GM12872 (cell line): ENCODE results near the gene KCNJ6.

Experiments
- TF ChIP-seq, protein P1 (sequence below): IDR thresholded peaks from 3 replicates; pipeline ENCODE4 v1.5.1; 2011; ENCODE audit warnings: low read depth, mild to moderate bottlenecking, low read length, moderate library complexity; ENCODE audit not compliant: insufficient read depth

The KCNJ6 gene

DNA sequence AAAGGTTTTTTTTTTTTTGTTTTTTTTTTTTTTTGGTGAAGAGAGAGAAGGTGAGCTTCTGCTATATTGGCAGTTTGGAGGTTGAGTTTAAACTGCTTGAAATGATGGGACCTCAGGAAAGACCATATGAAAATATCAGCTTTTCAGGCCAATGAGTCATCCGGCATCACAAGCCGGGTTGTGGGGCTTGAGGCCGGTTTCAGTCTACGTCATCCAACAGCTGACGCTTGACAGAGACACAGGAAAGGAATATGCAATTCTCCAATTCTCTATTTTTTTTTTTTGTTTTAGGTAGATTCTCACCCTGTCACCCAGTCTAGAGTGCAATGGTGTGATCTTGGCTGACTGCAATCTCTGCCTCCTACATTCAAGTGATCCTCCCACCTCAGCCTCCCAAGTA, 52.4 kb downstream of the KCNJ6 start:
- TF ChIP-seq, protein P1, sequence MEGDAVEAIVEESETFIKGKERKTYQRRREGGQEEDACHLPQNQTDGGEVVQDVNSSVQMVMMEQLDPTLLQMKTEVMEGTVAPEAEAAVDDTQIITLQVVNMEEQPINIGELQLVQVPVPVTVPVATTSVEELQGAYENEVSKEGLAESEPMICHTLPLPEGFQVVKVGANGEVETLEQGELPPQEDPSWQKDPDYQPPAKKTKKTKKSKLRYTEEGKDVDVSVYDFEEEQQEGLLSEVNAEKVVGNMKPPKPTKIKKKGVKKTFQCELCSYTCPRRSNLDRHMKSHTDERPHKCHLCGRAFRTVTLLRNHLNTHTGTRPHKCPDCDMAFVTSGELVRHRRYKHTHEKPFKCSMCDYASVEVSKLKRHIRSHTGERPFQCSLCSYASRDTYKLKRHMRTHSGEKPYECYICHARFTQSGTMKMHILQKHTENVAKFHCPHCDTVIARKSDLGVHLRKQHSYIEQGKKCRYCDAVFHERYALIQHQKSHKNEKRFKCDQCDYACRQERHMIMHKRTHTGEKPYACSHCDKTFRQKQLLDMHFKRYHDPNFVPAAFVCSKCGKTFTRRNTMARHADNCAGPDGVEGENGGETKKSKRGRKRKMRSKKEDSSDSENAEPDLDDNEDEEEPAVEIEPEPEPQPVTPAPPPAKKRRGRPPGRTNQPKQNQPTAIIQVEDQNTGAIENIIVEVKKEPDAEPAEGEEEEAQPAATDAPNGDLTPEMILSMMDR: no peak

DNA sequence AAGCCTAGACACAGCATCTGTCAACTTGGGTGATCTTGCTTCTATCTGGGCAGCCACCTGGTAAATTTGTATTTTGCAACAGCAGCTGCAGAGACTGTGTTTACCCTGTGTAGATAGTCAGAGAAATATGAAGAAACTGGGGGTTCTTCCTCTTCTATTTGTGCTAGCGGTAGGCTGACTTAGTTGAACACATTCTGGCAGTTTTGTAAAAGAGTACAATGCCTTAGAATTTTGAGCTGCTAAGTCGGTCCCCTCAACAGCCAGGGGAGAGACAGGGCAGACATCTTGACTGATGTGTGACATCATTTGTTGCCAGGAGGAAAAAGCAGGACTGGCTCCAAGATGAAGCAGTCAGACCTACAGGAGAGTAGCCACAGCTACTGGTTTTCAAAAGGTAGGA, 53.7 kb downstream of the KCNJ6 start:
- TF ChIP-seq, protein P1: no peak

DNA sequence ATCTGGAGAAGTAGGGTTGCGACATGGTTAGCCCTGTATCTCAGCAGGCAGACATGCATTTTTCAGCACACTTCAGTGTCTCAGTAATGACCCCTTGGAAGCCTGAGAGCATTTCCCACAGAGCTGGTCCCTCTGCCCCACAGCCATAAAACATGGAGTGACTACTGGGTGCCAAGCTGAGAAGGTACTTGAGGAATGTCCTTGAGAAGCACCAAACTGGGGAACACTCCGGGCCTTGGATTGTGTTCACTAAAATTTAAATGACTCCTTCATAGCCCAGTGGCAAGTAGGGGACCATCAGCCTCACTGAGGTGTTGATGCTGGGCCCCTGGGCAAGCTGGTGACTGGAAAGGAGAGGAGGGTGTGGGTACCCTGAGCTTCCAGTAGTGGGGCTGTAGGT, 54.7 kb downstream of the KCNJ6 start:
- TF ChIP-seq, protein P1: no peak

DNA sequence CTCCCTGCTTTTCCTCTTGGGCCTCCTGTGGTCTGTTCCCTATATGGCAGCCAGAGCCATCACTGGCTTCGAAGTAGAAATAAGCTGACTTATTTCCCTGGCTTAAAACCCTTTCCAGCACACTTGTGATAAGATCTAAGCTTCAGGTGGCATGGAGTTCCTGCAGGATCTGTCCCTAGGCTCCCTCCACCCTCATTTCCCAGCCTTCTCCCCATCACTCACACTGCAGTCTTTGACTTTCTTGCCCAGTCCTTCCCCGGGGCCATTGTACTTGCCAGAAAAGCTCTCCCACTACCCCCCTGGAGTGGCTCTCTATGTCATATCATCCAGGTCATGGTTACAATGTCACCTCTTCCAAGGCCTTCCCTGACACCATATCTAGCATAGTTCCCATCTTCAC, 55.8 kb downstream of the KCNJ6 start:
- TF ChIP-seq, protein P1: no peak

DNA sequence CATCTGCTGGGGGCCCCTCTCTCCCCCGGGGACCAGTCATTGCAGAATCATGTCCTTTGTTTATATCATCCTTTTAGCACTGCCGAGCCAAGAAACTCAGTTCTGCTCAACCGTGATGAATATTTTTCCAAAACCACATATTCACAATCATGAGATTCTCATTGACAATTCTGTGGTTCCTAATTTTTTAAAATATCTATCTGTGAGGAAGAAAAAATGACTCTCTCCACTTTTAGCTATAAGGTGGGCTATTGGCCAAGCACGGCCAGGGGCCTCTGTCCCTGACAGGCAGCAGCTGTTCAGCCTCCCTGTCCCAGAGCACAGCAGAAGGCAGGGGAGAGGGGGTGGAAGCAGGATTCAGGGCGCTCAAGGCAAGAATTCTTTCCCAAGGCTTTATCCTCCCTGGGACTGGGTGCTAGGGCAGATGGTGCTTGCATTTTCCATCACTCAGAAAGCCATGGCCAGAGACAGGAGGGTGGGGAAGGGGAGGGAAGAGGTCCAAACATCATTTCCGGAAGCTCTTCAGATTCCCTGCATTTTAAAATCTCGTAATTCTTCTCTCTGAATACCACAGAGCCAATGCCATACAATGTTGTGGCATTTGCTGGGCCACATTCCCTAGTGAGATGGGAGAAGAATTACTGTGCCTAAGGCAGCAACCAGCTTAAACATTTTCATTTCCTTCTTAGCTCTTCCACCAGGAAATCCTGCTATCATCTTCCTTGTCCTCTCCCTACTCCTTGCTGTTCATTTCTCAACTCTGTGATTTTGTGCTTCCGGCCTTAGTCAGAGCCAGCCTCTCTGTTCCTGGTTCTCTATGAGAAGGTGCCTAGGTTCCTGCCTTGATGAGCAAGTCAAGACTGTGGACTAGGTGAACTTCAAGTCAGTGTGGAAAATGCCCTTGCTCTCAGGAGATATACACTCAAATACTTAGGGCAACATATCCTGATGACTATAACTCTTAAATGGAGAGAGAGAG, 60.3 kb downstream of the KCNJ6 start:
- TF ChIP-seq, protein P1: no peak

DNA sequence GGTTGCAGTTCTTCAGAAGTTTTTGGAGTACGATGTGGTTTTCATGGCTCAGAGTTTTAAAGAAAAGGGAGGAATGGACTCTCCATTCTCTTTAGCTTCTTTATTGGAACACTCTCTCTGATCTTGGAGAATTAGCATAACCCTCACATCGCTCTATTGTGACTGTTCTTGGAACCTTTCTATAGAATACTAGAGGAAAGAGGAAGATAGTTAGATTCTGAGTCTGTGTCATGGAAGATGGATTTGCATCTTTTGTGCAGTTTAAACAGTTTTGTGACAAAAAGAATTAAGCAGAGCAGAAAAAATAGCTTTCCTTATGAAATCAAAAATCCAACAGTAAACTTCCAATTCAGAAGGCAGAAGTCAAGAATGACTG, 61.0 kb downstream of the KCNJ6 start:
- TF ChIP-seq, protein P1: no peak

DNA sequence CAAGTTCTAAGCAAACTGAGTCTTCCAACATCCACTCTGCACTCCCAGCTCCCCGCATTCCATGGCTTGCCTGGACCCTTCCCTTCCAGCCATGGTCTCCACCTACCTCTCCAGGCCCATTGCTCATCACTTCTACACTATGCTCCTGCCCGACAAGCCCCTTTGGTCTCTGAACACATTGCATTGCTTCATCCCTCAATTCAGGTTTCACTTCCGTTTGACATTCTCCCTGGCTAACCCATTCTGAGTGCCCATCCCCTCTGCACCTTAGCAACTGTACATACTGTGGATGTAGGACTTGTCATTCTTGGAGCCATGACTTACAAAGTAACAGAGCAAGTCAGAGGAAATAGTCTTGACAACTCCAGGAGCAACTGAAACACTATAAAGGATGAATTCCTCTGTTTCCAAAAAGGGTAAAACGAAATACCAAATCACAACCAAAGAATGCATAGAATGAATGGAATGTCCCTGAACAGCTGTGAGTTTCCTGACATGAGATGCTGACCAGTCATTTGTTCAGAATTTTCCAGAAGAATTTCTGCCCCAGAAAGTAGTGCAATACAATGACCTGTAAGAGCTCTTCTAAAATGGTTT, 66.7 kb downstream of the KCNJ6 start:
- TF ChIP-seq, protein P1: no peak
